Stomach (tissue), 9 donors: ENCODE measurements around the gene AGAP1. TPM values are rescaled to one million over a fixed set of nuclear protein-coding genes. Genes with fewer than 3 reads are reported as not detected.

Experiments used
- DNase-seq, 2 donors: peaks; one replicate each; pipeline versions ENCODE4 v3.0.0 to v3.0.0-alpha.2; 2013 to 2019
- H3K27ac ChIP-seq, 5 donors: fragments of 200-600 bp in 4 of 5; sonication (generic) in 4 of 5; one replicate each; pipeline ENCODE4 v1.5.1; 2013 to 2019; ENCODE audit warnings: mild to moderate bottlenecking in 1 of 5, moderate library complexity in 1 of 5
- H3K27me3 ChIP-seq, 3 donors: fragments of 200-600 bp; sonication (generic); one replicate each; pipeline ENCODE4 v1.5.1; 2017 to 2019; ENCODE audit warnings: mixed run types in 1 of 3
- H3K36me3 ChIP-seq, 4 donors: fragments of 200-600 bp; sonication (generic); 1 replicate in 3 of 4; 2 replicates in 1 of 4; pipeline ENCODE4 v1.5.1; 2016 to 2019
- H3K4me1 ChIP-seq, 4 donors: fragments of 200-600 bp; sonication (generic); one replicate each; pipeline ENCODE4 v1.5.1; 2016 to 2019
- H3K4me3 ChIP-seq, 4 donors: fragments of 200-600 bp; sonication (generic) in 3 of 4; one replicate each; pipeline ENCODE4 v1.5.1; 2016 to 2019; ENCODE audit warnings: mild to moderate bottlenecking in 1 of 4
- H3K9me3 ChIP-seq, 4 donors: fragments of 200-600 bp; sonication (generic); one replicate each; pipeline ENCODE4 v1.5.1; 2016 to 2019
- EP300 ChIP-seq: sonication (generic); formaldehyde crosslinking; IDR thresholded peaks from one replicate; pipeline ENCODE4 v1.6.1; 2017; ENCODE audit warnings: antibody characterized with exemption
- POLR2A ChIP-seq, 4 donors: fragments of 450-650 bp; IDR thresholded peaks; one replicate each; pipeline ENCODE4 v1.6.1; 2016; ENCODE audit warnings: antibody characterized with exemption in 4 of 4, control low read depth in 2 of 4, mild to moderate bottlenecking in 1 of 4, moderate library complexity in 1 of 4
- POLR2AphosphoS5 ChIP-seq, 3 donors: sonication (generic); formaldehyde crosslinking; IDR thresholded peaks; one replicate each; pipeline ENCODE4 v1.6.1; 2016; ENCODE audit warnings: antibody characterized with exemption in 3 of 3
- WGBS, 5 donors: extraction: QIAGEN DNeasy Blood & Tissue Kit in 3 of 5; methylation state at CpG; one replicate each; pipeline versions ENCODE4 v1.1.5 to v1.1.7; 2013 to 2018; 5-methylcytosine and 5-hydroxymethylcytosine counted together
- intact Hi-C: fragments of 100-400 bp; cut with DNase I; formaldehyde crosslinking; loops from one replicate; pipeline ENCODE4 v1.15.1; 2023; ENCODE audit warnings: low total_unique reads
- polyA plus RNA-seq, 3 donors: library from polyadenylated mRNA; stranded (reverse); fragments of 200-250 nt; gene quantifications; one replicate each; pipeline ENCODE4 v1.2.3, GENCODE V29; 2013
- total RNA-seq, 5 donors: library from RNA; depleted of rRNA; stranded (reverse); fragments of >200 nt; gene quantifications; one replicate each; pipeline versions ENCODE4 v1.1.0 to v1.2.3, GENCODE V29; 2014 to 2016
- TF ChIP-seq, protein P1 (sequence below), 7 experiments: fragments of 450-650 bp in 4 of 7; fragments of 200-600 bp in 3 of 7; sonication (generic) in 3 of 7; IDR thresholded peaks; one replicate each; pipeline ENCODE4 v1.5.1; 2016 to 2019; ENCODE audit warnings: antibody characterized with exemption in 7 of 7, control low read depth in 2 of 7, mild to moderate bottlenecking in 1 of 7
- donor health status: healthy with polysubstance abuse.
- donor health status: Bipolar disorder and iron deficiency.
- donor health status: healthy.

AGAP1 gene
- total and polyA plus RNA-seq, 8 donors = 4.2 to 139 (median 35.0) TPM

DNA sequence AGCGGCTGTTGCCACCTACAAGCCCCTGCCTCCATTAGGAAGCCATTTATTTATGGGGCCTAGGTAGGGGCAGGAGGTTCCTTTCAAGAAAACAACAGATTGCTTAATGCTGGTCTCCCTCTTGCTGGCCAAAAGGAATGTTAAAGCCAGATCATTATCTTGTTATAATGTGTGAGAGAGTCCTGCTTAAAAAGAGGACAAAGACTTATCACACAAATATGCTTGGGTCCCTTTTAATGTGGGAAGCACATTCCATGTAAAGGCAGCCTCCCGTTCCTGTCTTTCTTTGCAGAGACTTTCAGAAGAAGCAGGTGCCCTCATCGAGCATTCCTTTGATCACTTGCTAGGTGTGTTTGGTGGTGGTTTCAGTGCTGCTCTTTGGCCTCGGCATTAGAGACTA lies 76.4 kb downstream of the AGAP1 start:
- H3K36me3 ChIP-seq = peaks cover 0 to 8% (median 2%) of the 10 kb centered on the region in 4 donors
- WGBS, 5 donors = 49 to 65% (median 59%) methylated on average over 4 of the region's 4 CpGs
- no peak overlapping the region for H3K4me3 ChIP-seq
- intact Hi-C loops = no loop called here
- H3K9me3 ChIP-seq = peaks cover 0 to 10% (median 7%) of the 10 kb centered on the region in 4 donors
- peaks cover 0 to 33% (median 18%) of the 10 kb centered on the region in 4 donors for H3K4me1 ChIP-seq
- H3K27me3 ChIP-seq = no peaks in the 10 kb centered on the region
- DNase-seq = no peak
- peak overlapping the region in 3 of 5 donors; percentile 28 to 58 (median 35) for H3K27ac ChIP-seq
- TF ChIP-seq POLR2A (IDR thresholded peaks at IDR 0.05) = no peak
- TF ChIP-seq EP300 = no peak
- TF ChIP-seq POLR2AphosphoS5 (IDR thresholded peaks at IDR 0.05) = no peak
- TF ChIP-seq, protein P1, sequence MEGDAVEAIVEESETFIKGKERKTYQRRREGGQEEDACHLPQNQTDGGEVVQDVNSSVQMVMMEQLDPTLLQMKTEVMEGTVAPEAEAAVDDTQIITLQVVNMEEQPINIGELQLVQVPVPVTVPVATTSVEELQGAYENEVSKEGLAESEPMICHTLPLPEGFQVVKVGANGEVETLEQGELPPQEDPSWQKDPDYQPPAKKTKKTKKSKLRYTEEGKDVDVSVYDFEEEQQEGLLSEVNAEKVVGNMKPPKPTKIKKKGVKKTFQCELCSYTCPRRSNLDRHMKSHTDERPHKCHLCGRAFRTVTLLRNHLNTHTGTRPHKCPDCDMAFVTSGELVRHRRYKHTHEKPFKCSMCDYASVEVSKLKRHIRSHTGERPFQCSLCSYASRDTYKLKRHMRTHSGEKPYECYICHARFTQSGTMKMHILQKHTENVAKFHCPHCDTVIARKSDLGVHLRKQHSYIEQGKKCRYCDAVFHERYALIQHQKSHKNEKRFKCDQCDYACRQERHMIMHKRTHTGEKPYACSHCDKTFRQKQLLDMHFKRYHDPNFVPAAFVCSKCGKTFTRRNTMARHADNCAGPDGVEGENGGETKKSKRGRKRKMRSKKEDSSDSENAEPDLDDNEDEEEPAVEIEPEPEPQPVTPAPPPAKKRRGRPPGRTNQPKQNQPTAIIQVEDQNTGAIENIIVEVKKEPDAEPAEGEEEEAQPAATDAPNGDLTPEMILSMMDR (IDR thresholded peaks at IDR 0.05) = no peak

DNA sequence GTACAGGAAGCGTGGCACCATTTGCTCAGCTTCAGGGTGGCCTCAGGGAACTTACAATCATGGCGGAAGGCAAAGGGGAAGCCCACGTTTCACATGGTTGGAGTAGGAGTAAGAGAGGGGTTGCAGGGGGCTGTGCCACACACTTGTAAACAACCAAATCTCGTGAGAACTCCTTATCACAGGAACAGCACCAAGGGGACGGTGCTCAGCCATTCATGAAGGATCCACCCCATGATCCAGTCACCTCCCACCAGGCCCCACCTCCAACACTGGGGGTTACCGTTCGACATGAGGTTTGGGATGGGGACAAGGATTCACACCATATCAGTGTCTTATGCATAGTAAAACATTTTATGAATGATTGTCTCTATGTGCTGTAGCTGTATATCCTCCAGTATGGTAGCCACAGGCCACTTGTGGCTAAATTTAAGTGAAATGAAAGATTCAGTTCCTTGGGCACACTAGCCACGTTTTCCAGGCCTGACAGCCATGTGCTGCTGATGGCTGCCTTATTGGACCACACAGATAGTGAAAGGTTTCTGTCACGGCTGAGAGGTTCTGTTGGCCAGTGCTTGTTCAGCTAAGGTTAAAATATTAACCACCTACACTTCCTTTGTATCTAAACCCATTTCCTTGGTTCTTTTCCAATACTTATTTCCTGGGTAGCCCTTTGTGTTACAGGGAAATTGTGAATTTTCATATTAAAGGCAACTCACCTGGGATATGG lies 77.3 kb downstream of the AGAP1 start:
- Histone ChIP-seq H3K36me3 (peaks cover 0 to 8% (median 2%) of the 10 kb centered on the region in 4 donors), H3K9me3 (peaks cover 0 to 10% (median 7%) of the 10 kb centered on the region in 4 donors), H3K4me1 (peaks cover 0 to 30% (median 18%) of the 10 kb centered on the region in 4 donors), H3K27ac (no peak overlapping the region), H3K4me3 (no peak overlapping the region), H3K27me3 (no peaks in the 10 kb centered on the region)
- TF ChIP-seq POLR2AphosphoS5 (IDR thresholded peaks at IDR 0.05) (no peak), POLR2A (IDR thresholded peaks at IDR 0.05) (no peak), EP300 (no peak)
- TF ChIP-seq, protein P1 (IDR thresholded peaks at IDR 0.05) = no peak
- no peak for DNase-seq
- intact Hi-C loops = no loop called here
- 82 to 86% (median 86%) methylated on average over 9 of the region's 9 CpGs for WGBS, 5 donors

DNA sequence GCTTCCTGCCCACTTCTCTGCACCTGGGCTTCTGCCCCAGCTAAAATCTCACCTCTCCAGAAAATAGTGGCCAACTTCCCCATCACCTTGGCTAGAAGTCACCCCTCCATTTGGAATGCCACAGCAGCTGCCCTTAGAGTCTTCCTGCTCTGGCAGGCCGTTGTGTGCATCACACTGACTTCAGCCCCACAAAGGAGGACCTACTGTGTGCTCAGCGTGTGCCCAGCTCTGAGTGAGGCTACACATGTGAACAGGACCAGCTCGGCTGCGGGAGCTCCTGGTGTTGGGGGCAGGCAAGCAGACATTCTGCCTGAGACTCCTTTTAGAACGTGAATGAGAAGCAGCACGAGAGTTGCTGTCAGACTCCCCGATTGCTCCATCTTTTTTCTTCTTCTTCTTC lies 78.7 kb downstream of the AGAP1 start:
- intact Hi-C loops = no loop called here
- WGBS, 5 donors = 79 to 90% (median 88%) methylated on average over 7 of the region's 7 CpGs
- peaks cover 0 to 10% (median 7%) of the 10 kb centered on the region in 4 donors for H3K9me3 ChIP-seq

DNA sequence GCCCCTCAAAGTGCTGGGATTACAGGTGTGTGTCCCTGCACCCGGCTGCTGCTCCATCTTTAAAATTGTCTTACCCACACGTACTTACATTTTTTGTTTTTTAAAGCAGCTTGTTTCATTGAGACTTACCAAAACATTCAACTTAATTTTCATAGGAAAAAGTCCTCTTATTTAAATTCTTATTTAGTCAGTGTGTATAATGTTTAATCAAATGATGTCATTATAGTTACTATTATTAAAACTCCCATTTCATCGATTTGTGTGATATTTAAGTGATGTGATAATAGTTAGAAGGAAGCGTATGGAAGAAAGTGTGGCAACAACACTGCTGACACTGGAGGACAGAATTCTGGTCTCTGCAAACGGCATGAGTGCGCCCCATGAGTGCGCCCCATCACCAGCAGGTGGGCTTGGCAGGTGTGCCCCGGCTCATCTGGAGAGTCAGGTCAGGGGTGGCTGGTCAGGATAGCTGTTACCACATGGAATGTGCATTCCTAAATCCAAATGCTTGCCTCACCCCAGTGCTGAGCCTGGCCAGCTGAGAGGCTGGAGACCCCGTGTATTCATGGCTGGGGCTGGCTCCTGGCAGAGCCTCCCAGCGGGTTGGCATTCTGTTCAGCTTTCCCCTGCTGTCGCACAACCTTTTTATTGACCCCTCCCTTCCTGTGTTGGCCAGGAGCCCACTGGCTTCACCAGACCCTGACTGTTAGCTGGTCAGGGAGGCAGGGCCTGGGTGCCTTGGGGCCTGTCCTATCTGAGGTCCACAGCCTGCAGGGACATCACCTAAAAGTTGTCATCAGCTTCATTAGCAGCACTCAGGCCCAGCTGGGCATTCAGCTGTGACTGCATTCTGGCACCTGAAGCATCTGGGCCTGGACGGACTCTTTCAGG lies 79.7 kb downstream of the AGAP1 start:
- Histone ChIP-seq H3K27ac (no peak overlapping the region), H3K4me1 (peaks cover 0 to 42% (median 16%) of the 10 kb centered on the region in 4 donors), H3K4me3 (no peak overlapping the region), H3K36me3 (peaks cover 0 to 3% (median 0%) of the 10 kb centered on the region in 4 donors), H3K27me3 (no peaks in the 10 kb centered on the region), H3K9me3 (peaks cover 0 to 4% (median 2%) of the 10 kb centered on the region in 4 donors)
- TF ChIP-seq EP300 = no peak
- TF ChIP-seq POLR2AphosphoS5 (IDR thresholded peaks at IDR 0.05) = no peak
- TF ChIP-seq, protein P1 (IDR thresholded peaks at IDR 0.05) = no peak
- no peak for TF ChIP-seq POLR2A (IDR thresholded peaks at IDR 0.05)
- 71 to 83% (median 77%) methylated on average over 12 of the region's 12 CpGs for WGBS, 5 donors
- peak; percentile 33 to 39 for DNase-seq
- intact Hi-C loops = no loop called here

More for the DNA sequence above, 78.7 kb downstream of the AGAP1 start:
- Histone ChIP-seq H3K36me3 (peaks cover 0 to 8% (median 0%) of the 10 kb centered on the region in 4 donors), H3K4me1 (peaks cover 0 to 37% (median 13%) of the 10 kb centered on the region in 4 donors), H3K27ac (no peak overlapping the region), H3K27me3 (no peaks in the 10 kb centered on the region), H3K4me3 (no peak overlapping the region)
- TF ChIP-seq, protein P1 (IDR thresholded peaks at IDR 0.05) = no peak
- TF ChIP-seq POLR2AphosphoS5 (IDR thresholded peaks at IDR 0.05) (no peak), EP300 (no peak), POLR2A (IDR thresholded peaks at IDR 0.05) (no peak)
- no peak for DNase-seq
